Hematopoietic multipotent progenitor cell treated with erythropoietin and hydrocortisone succinate and interleukin-3 and kit ligand, for 8 days (in vitro differentiated cells): ENCODE data around the gene MAP1LC3B.
A peak's percentile ranks its signal among the peaks of the same experiment; 100 is the strongest.
"Not testable (repeated sequence)": the region's sequence is repeated elsewhere in the genome, so short reads cannot be mapped to it uniquely, and the experiment has no call there.

ENCODE experiments used
- DNase-seq: peaks from one replicate; pipeline ENCODE4 v3.0.0-alpha.2; 2015

Gene MAP1LC3B

DNA sequence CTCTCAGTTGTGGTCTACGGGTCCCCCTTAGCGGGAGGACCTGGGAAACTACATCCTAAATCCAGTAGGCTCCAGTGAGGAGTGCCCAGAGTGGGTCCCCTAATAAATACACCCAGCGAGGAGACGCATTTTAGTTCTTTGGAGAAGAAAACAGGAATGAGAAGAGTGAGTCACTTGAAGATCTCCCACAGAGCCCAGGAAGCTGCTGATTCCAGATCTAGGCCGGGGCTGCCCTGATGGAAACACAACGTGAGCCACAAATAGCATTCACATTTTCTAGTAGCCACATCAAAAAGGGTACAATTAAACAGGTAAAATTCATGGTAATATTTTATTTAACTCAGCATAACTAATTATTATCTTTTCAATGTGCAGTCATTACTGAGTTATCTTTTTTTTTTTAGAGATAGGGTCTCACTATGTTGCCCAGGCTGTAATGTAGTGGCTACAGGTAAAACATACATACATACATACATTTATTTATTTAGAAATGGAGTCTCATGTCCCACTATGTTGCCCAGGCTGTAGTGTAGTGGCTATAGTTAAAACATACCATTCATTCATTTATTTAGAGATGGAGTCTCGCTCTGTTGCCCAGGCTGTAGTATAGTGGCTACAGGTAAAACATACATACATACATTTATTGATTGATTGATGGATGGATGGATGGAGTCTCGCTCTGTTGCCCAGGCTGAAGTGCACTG, 30.1 kb upstream of the MAP1LC3B start:
- no peak for DNase-seq

DNA sequence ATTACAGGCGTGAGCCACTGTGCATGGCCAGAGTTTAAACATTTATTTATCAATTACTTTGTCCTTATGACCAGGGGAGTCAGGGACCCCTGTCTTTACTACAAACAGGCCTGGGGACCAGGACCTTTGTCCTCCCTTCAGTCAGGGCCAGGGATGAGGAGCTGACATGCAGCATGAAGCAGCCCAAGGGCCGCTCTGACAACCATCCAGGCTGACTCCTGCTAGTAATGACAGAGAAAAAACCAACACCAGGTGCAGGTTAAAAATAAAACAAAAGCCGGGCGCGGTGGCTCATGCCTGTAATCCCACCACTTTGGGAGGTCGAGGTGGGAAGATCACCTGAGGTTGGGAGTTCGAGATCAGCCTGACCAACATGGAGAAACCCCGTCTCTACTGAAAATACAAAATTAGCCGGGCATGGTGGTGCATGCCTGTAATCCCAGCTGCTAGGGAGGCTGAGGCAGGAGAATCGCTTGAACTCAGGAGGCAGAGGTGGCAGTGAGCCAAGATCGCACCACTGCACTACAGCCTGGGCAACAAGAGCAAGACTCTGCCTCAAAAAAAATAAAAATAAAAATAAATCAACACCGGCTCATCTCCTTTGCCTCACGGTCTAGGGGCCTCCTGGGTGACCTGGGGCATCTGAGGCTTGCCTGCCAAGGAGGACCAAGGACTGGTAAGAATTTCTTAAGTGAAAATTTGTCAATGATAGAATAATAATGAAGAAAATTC, 29.1 kb upstream of the MAP1LC3B start:
- DNase-seq: not testable (repeated sequence)

DNA sequence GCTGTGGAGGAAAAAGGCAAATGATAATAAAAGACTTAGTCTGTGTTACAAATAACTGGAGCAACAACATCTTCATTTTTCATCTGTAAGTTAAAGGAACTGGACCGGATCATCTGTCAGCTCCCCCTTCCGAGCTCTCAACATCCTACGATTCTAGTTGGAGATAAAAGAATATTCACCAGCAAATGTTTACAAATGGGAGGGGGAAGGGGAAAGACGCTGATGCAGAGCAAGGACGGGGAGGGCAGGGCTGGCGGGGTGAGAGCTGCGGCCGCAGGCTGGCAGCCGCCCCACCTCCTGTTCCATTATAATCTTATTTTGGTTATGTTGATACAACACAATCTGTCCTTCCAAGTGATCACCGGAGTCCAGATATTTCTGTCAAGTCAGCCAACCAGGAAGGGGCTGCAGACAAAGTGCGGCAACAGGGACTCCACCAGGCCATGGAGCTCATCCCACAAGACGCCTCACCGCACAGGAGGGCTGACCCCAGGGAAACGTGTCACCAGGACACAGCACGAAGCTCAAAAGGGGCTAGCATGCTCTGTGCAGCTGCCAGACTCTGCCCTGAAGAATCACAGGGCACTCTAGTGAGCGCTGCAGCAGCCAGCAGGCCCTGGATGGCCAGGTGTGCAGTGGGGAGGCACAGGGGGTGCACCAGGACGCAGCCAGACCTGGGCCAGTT, 28.2 kb upstream of the MAP1LC3B start:
- no peak for DNase-seq

DNA sequence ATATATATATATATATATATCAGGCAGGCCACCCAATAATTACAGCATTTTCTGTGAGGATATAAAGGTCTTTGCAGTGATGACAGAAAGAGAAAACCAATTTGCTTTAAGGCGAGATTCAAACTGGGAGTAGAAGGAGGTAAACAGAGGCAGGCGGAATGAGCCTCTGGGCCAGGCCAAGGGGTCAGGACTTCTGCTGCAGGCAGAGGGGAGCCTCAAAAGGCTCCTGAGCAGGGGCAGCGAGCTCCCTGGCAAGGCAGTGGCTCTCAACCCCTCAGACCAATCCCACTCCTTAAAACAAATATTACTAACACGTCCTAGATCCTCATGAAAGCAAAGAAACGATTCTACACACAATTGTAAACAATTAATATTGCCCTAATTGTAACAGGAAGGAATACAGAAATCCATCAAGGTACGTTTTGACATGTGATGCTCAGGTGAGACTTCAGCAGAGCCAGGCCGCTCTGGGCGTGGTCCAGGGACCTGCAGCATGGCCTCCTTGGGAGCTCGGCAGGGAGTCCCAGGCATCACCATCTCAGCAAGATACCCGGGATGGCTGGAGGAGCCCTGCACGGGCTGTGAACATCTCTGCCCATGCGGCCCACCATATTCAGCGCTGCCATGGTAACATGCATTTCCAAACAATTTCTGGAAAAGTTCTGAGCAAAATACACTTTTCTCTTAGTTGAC, 27.0 kb upstream of the MAP1LC3B start:
- DNase-seq: no peak

DNA sequence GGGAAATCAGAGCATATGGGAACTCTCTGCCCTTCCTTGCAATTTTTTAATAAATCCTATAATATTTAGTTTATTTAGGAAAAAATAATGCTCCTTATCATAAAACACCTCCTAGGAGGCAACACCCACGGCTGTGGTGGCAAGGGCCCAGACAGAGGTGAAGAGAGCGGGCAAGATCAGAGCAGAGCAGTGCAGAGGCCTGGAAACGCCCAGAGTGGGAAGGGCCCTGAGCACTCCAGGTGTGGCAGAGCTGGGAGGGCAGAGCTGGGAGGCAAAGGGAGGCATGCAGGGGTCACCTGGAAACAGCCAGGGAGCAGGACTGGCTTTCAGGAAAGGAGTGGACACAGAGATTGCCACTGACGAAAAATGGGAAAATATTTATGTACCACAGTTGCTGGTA, 25.8 kb upstream of the MAP1LC3B start:
- no peak for DNase-seq

DNA sequence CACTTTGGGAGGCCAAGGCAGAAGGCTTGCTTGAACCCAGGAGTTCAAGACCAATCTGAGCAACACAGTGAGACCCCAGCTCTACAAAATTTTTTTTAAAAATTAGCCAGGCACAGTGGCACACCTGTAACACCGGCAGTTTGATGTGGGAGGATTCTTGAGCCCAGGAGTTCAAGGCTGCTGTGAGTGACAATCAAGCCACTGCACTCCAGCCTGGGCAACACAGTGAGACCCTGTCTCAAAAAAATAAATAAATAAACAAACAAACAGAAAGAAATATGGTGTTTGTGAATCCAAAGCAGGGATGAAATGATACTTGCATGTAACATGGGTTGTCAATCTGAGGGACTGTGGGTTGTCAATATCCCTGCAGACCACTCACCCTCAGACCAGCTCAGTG, 25.2 kb upstream of the MAP1LC3B start:
- no peak for DNase-seq

DNA sequence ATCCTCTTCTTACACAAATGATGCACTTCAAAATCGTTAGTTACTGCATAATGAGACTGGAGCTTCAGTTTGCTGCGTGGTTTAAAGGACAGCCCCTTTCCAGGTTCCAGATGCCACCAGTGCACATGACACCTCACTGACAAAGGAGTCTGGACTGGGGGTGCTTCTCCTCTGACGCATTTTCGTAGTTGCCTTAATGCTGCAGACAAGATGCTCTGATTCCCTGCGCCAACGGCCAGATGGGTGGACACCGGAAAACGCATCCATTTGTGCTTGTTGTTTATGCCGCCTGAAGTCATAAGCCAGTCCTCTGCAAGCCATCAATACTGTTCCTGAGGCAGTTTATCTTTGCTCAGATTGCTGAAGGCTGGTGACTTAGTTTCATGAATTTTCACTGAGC, 24.6 kb upstream of the MAP1LC3B start:
- no peak for DNase-seq

DNA sequence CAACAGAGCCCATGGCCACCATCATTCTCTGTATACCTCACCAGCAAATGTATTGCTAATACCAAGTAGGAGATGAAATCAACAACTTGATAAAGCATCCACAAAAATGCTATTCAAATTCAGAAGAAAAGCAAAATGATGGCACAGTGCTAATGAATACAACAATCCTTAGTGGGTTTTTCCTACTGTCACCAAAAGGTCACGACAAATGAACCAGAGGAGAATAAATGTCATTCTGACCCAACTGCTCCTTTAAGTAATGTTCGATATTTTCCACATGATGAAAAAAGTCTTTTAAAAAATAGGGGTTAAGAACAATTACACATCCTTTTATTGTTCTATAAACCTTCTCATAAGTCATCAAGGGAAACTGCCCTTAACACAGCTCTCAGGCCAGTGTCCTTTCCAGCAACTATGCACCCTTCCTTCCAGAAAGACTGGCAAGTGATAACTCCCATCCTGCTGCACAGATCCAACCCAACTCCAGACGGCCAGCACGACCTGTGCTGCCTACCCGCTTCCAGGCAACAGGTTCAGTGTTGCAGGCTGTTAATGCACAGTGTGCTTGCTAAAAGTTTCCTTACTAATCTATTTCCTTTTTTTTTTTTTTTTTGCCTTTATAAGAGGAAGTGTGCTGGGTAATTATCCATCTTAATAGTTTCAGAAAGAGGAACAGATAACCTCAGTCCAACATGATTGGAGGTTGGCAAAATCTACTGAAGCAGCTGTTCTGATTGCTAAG, 23.9 kb upstream of the MAP1LC3B start:
- no peak for DNase-seq

DNA sequence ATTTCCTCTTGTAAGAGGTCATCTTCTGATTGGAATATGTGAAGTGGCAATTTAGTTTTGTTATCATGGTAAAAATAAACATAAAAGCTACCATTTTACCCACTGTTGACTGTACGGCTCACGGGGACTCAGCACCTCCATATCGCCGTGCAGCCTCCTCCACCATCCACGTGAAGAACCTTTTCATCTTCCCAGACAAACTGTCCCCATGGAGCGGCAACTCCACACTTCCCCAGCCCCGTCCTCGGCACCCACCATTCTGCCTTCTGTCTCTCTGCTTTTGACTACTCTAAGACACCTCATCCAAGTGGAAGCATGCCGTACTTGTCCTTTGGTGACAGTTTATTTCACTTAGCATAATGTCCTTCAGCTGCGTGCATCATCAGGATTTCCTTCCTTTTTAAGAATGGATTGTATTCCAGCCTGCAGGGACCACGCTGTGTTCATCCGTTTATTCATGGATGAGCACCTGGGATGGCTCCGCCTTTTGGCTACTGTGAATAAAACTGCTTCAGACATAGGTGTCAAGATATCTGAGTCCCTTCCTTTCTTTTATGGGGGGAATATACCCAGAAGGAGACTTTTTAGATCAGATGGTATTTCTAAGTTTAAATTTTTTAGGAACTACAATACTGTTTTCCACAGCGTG, 22.9 kb upstream of the MAP1LC3B start:
- DNase-seq: no peak

DNA sequence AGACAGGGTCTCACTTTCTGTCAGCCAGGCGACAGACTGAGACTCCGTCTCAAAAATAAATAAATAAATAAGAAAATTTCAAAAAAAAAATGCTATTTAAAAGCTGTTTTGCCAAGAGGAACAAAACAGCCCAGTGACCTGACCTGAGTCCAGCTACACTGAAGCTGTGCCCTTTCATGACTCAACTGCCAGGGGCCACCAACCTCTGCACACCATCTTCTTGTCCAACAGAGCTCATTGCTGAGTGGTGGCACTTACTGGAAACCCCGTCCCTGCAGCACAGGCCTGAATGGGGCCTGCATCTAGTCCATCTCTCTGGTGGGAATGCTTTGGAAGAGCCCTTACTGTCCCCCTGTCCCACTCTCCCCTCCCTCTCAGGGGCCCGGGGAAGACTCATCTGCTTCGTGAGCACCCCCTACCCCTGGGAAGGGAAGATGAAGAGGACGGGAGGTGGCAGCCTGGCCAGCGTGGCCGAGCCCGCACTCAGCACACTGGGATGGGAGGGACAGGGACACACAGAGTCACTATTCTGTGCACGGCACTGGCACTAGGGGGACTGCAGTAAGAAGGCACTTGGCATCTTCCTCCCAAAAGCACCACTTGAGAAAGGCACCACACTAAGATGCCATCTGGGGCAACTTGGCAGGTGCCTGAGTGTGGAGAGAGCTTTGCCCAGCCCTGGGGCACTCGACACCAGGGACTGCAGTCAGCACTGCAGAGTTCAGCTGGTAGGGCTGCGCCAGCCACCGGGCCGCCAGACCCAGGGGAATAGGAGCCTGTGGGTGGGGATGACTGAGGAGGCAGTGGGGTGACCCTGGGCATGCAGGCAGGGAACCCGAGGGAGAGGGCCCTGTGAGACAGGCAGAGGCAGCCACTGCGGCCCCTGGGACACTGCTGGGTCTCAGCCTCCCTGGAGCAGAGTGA, 22.1 kb upstream of the MAP1LC3B start:
- no peak for DNase-seq

DNA sequence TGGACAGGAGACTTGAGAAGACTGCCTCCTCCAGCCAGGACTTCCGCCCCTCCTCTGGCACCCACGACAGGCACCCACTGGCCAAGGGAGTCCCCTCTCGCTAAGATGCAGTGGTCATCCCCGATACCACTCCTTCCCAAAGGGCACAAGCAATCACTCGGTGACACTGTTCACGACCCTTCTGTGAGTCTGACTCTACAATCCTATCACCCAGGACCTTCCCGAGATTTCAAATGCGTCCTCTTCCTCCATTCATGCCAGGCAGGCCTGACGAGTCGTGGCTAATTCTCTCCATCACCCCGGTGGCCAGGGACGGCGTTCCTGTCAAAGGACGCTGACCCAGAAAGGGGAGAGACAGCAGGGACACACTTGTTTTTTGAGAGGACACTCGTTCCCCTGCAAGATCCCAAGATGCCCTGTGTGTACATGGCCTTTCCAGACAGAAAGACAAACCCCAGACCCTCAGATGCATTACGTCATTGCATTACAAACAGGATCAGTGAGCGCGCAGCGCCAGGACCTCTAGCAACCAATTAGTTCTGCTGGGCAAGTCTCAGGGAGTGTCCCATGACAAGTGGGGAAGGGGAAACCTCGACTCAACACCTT, 20.8 kb upstream of the MAP1LC3B start:
- DNase-seq: no peak

DNA sequence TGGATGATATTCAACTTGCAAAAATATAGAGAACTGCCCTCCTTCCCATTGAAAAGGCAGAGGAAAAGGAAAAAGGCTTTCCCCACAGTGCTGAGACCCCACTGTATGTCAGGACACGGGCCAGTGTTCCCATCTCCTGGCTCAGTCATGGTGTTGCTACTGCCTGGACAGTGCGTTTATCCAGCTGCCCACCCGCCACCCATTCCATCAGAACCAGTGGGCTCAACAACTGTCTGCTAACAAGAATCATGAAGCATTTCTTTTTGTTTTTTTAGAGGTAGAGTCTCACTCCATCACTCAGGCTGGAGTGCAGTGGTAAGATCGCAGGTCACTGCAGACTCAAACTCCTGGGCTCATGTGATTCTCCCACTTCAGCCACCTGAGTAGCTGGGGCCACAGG, 19.8 kb upstream of the MAP1LC3B start:
- no peak for DNase-seq

DNA sequence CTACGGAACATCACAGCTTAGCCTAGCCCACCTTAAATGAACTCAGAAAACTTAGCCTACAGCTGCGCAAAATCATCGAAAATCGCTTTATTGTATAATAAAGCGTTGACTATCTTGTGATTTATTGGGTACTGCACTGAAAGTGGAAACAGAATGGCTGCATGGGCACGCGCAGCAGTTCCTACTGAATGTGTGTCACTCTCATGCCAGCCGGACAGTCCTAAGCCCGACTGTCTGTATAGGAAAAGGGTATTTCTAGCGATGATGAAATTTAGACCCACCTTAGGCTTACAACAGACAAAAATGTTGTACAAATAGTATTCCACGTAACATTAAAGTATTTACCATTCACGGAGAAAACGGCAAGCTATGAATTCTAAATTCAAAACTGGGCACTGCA, 17.8 kb upstream of the MAP1LC3B start:
- DNase-seq: no peak

DNA sequence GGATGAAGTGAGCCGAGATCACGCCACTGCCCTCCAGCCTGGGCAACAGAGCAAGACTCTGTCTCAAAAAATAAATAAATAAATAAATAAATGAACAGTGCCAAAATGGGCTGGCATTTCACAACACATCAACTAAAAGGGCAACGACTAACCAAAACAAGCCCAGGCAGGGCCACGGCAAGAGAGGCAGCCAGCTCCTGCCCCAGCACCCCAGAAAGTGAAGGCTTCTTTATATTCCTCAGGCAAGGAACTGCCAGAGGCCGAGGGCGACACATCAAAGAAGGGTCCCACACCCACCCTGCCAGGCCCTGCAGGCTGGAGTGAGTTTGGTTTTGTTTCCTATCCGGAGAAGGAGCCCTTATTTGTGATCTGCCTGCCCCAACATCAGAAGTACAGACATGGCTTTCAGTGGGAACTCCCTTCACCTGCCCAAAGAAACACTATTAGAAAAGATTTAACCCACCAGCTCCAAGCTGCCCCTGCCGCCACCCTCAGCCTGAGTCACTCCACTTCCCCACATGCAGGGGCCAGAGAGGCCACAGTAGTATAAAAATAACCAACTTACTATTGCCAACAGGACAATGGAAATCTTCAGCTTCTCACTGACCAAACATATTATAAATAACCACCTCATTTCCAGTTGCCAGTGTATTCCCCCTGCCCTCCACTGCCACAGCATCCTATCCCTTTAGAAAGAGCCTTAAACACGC, 16.6 kb upstream of the MAP1LC3B start:
- no peak for DNase-seq

DNA sequence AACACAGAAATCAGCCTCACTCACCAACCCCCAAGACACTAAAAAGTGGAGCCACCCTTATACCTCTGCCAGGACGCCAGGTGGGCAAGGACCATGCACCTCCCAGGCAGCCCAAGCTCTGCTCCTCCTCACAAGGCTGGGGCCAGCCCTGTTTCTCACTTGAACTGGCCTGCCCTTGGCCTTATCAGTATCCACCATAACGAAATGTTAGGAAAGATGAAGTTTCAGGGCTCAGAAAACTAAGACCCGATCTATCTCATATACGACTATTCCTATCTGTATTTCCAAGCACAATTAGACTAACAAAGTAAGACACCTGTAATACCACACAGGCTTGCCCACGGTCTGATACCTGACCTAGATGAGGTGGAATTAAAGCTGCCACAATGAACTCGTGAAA, 15.5 kb upstream of the MAP1LC3B start:
- peak; percentile 71 for DNase-seq

DNA sequence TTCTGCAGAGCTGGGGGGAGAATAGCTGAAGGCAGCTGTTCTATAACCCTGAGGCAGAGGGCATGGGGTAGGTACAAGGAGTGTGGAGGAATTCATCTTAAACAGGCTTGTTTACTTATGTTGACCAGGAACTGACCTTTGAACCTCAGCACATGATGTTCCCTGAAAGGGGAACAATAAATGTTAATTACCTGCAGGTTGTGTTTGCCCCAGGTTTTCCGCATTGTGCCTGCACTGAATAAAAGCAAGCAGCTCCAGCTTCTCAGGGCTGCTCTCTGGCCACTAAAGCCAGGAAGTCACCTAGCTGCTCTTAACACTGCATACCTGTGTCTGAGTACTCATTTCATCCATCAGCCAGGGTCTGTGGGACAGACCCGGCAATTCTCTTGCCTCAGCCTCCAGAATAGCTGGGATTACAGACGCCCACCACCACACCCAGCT, 12.8 kb upstream of the MAP1LC3B start:
- DNase-seq: not testable (repeated sequence)

DNA sequence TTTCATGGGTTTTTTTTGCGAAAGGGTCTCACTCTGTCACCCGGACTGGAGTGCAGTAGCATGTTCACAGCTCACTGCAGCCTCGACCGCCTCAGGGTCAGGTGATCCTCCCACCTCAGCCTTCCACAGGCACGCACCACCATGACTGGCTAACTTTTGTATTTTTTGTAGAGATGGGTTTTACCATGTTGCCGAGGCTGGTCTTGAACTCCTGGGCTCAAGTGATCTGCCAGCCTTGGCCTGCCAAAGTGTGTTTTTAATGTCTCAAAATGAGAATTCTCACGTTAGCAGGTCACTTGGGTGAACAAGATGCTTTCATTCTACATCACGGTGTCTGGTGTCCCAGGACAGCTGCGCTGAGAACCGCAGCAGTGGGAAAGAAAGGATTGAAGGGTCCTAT, 11.7 kb upstream of the MAP1LC3B start:
- no peak for DNase-seq

DNA sequence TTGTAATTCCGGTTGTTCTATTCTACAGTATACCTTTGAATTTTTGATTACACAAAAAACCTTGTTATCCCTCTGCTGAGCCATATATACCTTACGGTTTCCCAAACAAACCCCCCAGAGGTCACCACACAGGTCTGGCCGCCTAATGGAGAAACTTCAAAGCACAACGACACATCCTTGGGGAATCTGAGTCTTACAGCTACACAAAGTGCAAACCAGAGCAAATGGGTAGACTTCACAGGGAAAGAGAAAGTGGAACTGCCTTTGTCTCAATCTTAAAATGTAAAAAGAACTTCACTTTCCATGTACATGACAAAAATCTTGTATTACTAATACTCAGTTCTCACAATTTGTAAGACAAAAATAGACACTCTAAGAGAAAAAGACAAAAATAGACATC, 11.3 kb upstream of the MAP1LC3B start:
- DNase-seq: no peak

DNA sequence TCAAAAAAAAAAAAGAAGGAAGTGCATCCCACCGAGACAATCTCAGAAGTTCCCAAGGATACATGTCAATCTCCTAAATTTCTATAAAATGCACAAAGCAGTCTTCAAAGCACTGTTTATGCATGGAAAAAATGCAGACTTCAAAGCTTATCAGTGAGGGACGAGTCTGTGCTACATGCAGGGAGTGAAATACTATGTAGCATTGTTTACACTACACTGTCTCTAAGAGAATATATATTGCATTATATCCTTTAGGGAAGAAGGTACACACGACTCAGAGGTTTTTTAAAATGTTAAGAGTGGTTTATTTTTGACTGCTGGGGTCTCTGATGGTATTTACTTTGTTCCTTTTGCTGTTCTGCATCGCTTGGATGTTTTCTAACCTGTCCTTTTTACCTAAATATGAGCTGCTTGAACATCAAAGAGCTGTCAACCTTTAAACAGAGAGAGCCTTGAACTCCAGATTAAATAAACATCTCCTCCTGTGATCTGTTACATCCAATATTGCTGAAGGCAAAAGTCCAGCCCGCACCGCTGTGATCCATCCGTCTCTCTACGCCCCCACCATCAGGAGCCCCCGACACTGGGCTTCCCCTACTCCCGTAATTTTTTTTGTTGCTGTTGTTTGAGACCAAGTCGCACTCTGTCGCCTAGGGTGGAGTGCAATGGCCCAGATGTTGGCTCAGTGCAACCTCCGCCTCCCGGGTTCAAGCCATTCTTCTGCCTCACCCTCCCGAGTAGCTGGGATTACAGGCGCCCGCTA, 9.9 kb upstream of the MAP1LC3B start:
- DNase-seq: no peak
